NOMO-1 (cell line): ENCODE results near the gene ADCY2.

ENCODE experiments used
- DNase-seq, 2 experiments: peaks; one replicate each; lab custom pipeline; 2025; ENCODE audit not compliant: unreplicated experiment in 2 of 2; lab: John Stamatoyannopoulos, UW

Gene ADCY2

DNA sequence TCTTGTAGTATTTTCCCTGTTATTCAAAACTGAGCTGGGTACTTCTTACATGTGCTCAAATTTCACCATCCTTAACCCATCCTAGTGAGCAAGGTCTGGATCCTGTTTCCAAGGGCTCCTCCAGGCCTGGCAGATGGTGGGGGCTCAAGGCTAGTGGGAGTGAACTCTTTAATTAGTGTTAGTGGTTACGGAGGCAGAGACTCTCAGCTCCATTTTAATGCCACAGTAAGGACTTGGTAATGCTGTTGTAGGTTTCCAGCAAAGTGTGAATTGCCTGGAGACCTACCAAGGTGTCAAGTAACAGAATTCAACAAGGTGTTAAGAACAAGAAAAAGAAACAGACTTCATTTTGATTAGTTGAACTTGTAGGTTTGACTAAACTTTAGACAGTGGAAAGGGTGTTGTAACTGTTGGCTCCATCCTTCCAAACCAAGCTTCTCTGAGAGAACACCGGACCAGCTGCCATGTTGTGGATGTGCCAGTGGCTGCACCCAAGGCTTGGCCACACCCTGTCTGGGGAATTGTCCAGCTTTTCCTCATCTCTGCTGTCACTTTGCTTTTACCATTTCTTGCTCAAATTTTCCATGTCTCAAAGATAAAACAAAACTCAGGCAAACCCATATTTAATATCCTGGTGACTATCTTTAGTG is 98.7 kb downstream of the ADCY2 start:
- DNase-seq, result no peak

DNA sequence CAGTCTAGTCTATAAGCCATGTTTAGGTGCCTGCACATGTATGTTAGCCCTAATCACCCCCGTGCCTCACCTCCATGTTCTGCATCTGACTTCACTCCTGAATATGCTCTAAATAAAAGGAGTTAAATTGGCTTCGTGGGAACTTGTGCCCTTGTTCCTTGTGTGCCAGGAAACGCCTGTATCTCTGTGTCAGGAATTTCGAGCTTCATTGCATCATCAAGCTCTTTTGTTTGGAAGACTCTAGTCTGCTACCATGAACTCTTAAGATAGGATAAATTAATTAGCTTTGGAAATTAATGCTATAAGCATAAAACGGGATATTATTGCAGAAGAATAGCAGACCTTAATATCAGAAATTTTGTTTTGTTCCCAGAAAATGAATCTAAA is 99.2 kb downstream of the ADCY2 start:
- DNase-seq, result no peak

DNA sequence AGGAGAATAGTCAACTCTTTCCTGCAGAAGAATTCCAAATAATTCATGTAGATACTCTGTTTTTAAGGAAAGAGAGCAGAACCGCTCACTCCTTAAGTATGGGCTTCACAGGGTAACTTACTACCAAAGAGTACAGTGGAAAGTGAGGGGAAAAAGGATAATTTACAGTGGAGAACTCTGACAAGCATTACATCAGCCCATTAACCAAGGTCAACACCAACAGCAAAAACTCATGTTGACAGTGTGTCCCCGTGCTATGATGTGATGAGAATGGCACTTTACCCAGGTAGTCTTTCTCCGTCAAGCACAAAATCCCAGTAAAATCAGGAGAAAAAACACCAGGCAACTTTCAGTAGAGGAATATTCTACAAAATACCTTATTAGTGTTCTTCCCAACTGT is 104.3 kb downstream of the ADCY2 start:
- no peak for DNase-seq

DNA sequence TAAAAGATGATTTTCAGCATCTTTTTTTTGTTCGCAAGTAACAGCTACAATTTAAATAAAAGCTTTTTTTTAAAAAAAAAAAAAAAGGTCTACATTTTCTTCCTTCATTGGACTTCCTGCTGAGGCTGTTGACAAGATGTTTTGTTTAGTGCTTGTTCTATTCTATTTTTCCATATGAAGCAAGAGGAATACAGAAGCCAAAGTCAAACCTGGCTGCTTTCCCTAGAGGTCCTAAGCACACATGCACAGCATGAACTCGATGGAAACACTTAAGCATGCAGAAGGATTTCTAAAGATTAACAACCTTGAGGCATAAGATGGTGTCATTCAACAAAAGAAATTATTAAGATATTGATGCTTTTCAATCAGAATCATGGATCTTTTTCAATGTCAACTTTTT is 105.1 kb downstream of the ADCY2 start:
- no peak for DNase-seq

DNA sequence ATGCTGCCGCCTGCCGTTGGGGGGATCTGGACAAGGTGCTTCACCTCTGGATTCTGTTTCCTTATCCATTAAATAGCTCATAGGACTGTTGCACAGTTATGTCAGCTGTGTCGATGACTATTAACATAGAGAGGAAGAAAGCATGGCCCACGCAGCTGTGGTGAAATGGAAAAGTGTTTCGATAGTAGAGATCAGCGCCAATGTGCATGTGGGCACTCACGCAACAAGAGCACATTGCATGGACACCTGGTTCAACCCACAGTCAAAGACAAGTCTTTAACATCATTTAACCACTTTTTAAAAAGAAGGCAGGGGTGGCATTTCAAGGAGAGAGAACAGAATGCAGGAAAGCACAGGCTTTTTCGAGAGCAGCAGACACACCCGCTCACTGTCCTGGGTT is 107.6 kb downstream of the ADCY2 start:
- no peak for DNase-seq

DNA sequence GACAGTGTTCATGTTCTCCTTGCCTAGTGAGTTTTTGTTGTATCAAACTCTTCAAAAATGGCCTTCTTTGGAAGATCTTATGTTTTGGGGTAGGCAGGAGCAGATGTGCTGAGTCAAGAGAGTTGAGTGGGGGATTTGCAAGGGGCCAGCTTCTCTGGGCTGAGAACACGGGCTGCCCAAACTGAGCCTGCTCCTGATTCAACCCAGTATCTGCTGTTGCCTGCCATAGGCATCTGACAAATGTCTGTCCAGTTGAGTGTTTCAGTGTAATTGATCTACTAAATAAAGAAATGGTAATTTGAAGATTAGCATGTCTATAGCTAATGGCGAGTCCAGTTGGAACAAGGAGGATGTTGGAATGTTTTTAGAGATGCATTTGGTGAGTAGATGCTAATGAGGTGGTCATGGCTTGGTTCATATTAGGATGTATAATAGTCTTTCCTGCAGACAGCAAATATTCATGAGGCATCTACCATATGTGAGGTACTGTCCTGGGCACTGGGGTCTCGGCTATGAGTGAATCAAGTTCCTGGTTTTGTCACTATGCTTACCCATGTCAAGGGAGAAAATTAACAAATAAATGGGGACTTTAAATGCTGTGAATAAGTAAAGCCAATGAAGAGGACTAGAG is 119.5 kb downstream of the ADCY2 start:
- no peak for DNase-seq

DNA sequence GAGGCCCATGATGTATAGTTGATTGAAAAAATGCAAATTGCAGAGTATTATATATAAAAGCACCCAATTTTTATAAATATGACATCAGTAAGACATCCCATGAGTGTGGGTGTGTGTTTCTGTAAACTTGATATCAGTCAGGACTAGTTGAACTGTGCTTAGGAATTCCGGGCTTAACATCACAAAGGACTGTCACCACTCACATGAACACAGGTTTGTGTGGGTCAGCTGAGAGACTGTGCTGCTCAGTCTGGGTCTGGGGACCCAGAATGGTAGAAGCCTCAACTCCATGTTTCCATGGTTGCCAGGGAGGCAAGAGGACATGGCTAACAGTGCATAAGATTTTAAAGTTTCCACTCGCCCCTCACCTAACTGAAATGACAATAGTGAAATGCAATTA is 120.3 kb downstream of the ADCY2 start:
- no peak for DNase-seq

DNA sequence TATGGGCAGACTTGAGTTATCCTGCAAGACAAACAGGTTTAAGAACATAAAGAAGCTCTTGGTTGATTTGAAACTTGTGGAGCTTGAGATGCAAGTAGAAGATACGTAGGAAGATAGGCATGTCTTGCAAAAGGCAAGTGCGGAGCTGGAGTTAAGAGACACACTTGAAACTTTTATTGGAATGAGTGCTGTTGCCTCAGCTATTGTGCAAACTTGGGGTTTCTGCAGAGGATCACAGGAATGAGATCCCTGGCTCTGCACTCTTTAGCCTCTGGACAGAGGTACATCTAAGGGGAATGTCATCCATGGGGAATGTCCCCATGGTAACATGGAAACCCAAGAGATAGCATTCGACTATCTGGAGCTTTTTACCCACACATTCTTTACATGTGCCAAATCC is 121.1 kb downstream of the ADCY2 start:
- no peak for DNase-seq

DNA sequence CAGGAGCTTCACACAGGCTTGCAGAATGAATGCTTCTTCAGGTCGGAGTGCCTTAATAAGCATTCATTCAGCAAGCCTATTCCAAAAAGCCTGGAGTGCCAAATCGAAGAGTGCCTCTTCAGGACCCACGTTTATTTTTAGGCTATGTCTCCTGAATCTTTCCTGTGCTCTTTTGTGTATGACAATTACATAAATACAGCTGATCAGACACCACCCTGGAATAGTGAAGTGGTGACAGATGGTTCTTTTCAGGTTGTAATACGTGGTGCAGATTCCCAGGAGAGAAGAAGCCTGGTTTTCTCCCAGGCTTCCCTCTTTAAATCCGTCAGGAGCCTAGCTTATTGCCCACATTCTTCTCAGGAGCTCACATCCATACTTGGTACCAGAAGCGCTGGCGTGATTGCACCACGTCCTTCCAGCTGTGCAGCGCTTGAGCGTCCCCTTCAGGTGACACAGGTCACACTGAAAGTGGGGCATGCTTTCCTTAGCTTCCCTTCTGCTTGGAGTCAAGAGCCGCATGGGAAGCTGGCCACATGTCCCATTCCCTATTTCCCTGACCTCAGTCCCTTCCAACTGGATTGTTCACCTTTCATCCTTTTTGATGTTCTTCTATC is 123.1 kb downstream of the ADCY2 start:
- no peak for DNase-seq

DNA sequence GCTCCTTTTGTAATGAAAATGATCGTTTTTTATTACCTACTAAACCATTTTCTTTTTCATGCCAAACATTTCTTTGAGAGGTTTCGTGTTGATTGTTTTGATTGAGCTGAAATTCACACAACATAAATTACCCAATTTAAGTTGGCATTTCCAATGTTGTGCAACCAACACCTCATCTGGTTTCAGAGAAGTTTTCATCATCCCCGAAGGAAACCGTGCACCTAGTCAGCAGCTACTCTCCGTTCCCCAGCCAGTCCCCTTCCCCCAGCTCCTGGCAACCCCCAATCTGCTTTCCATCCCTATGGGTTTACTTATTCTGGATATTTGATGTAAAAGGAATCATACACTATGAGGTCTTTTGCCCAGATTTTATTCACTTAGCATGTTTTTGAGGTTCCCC is 123.6 kb downstream of the ADCY2 start:
- no peak for DNase-seq

DNA sequence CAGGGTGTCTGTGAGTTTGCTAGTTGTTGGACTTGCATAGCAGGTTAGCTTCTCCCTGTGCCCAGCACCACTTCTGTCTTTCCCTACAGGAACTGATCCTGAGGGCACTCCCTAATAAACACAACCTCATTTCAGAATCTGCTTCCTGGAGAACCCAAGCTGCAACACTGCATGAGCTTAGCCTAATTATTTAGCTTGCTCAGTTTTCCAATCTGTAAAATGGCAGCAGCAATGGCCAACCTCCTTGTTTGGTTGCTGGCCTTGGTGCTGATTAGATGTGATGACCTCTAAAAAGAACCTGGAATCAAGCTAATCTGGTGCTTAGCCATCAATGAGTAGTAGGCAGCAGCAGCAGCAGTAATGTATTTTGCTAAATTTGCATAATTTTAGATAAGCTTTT is 133.9 kb downstream of the ADCY2 start:
- DNase-seq, result no peak

DNA sequence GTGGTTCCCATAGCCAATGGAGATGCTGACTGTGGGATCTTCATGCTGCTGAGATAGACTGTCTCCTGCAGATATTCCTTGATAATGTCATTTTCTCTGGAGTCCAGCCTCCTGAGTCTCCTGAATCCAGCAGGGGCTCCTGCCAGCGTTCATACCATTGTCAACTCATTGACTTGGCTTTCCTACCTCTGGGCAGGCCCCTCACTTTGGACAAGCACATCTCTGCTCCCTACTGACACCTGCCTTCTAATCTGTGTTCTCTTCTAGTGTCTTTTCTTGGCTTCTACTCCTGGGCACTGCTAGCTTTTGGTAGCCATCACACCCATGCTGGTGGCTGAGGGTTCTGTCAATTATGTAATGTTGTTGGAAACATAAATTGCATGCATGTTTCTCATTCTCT is 138.0 kb downstream of the ADCY2 start:
- DNase-seq, result no peak

DNA sequence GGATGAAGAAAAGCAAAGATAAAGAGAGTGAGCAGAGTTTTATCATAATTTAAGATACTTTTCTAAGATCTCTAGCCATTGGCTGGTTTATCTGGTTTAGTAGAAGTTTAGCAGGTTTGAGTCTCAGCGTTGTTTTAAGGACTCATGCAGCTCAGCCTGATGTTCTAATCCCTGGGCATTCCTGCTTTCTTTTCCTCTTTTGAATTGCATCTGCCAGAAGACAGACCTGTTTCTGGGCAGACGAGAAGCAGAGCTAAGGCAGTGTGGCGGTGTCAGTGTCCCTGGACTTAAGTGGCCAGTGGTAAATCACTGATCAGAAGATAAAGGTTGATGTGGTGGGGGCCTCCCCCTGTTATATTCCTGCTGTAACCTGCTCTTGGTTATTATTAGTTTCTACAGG is 138.6 kb downstream of the ADCY2 start:
- no peak for DNase-seq

DNA sequence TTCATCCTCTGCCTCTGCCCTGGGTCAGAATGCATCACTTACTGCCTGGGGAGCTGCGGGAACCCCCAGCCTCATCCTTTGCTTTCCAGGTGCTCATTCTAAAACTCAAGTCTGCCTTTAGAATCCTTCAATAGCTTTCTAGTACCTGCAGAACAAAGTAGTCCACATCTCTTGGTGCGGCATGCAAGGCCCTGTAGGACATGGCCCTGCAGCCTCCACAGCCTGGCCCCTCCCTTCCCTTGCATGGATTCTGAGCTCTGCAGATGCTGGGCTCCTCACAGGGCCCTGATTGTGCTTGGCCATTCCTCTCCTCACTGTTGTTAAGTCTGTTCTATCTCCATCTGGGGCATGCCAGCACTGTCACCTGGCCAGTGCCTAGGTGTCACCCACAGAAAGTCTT is 141.6 kb downstream of the ADCY2 start:
- DNase-seq, result no peak

DNA sequence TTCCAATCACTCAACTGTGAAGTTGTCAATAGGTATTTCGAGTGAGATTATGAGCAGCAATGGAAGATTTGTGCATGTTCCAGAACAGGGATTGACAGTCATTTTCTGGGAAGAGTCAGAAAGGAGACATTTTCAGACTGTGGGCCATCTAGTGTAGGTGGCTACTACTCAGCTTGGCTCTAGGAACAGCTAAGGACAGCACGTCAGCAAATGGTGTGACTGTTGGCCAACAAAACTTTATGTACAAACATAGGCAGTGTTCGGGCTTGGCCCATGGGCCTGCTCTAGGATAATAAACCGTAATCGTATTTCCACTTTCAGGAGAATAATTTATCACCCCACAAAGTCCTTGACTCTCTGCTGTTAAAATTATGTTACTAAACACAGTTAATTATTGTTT is 143.6 kb downstream of the ADCY2 start:
- no peak for DNase-seq

DNA sequence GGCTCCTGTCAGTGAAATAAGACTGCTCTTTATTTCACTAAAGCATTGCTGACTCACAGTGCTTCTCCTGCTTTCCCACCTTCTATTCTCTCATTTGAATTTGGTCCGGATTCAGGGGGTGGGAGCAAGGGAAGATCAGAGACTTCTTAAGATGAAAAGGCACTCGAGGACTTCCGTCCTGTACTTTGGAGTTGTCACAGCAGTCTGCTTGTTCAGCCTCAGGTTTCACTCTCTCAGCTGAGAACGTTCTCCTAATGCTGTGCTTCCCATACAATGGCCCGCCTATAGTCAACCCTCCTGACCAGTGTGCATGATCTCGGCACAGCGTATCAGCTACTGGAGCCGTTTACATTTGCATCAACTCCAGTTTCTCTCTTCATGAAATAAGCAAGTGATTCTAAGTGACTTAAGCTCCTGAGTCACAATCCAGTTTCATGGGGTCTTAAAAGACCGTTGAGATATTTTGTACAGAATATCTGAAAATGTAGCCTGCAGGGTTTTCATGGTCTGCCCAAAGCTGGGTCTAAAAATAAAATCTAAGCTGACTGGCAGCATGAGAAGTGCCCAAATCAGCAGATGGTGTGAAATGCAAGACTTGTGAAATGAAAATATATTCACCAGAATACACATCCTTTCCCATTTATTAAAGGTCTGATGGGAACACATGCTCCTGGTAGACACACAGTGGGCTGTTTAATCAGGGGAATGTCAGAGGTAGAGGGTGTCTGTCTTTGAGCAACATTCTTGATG is 145.0 kb downstream of the ADCY2 start:
- no peak for DNase-seq

DNA sequence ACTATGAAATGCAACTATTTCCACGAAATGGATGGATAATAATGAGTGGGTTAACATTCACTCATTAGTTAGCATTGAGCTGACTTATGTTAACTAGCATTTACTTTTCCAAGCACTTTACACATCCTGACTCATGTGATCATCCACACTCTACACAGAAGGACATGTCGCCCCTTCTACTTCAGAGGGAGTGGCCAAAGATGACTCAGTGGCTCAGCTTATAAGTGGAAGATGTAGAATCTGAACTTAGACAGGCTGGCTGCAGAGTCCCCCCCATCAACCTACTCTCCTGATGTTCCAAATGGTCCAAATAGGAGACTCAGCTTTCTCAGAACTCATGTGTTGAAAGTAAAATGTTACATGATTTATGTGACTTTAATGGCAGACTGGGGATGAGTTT is 146.0 kb downstream of the ADCY2 start:
- DNase-seq, result no peak

DNA sequence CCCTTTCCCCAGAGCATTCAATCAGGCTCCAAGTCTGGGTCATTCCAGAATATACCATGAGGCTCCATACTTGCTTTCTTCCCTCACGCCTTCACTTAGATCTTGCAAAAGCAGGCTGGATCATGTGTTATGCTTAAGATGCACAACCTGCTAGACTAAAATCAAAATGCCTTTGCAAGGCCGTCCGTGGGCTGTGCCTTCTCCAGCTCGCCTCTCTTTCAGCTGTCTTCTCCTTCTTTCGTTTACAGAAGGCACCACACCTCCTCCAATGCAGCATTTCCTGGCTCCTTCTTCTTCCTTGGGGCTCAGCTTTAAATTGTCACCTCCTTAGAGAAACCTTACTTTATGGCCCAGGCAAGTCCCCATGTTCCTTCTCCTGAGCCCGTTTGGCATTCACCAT is 150.6 kb downstream of the ADCY2 start:
- no peak for DNase-seq

DNA sequence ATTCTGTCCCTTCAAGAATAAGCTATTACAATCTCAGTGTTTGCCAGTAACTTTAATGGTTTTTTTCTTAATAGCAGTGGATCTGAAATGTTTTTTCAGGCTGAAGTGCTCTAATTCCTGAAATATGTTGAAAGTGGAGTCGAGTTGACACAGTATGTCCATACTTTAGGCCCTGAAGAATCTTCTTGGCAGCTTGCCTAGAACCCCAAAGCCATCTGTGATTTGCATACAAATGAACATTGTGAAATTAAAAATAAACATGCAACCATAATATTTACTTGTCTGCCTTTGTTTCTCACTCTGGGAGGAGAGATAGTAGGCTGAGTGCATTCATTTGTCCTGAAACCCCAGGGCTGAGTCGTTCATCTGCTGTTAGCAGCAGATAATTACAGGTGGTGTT is 152.7 kb downstream of the ADCY2 start:
- DNase-seq, result no peak

DNA sequence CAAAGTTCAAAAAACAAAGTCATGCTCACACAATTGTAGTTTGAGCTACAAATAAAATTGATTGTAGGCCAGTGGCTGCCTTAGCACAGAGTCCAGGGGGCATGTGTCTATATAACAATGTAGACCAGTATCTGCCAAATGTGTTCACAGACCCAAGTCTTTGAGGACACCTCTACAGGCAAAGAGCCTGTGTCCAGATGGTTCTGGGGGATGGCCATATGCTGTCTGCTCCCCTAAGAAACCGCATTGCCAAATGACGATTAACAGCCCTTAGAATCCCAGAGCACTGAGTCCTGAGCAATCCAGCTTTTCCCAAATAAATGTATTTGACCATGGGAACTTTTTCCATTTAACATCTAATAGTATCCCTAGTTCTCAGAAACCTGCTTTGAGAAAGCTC is 169.6 kb downstream of the ADCY2 start:
- DNase-seq, result no peak

DNA sequence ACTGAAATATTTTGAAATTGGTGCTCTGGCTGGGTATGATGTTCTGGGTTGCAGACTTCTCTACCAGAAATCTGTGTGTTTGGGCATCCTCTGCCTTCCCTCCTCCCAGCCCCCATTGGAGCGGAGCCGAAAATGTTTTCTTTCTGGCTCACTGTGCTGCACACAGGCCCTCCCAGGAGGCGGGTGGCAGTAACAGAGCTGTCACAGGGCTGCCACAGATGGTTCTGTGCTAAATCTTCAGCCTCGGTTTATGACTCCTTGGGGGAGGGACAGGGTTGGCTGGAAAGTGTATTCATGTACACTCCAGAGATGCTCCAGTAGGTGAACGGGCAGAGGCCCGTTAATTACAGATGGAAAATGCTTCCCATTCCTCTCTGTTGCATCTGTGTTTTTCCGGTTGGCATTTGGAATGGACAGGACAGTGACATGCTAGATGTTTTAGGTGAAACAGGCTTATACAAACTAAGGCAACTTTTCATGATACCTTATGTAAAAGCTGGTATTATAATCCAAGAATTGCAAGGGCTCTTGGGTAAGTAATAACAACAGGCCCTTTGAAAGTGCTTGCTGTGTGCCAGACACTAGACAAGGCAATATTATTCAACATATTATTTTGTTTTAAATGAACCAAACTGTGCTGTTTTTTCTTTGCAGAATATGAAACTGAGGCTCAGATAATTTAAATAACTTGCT is 180.2 kb downstream of the ADCY2 start:
- no peak for DNase-seq
